HepG2 (cell line): ENCODE data around the gene ITIH3. TPM values are rescaled to one million over a fixed set of nuclear protein-coding genes. Genes with fewer than 3 reads are reported as not detected.

Source experiments
- ADNP ChIP-seq: sonication (generic); formaldehyde crosslinking; IDR thresholded peaks from 2 replicates; pipeline ENCODE4 v1.4.0; 2020; ENCODE audit warnings: missing genetic modification reagents
- ASH2L ChIP-seq: fragments of 300-600, 200-600 bp; sonication (generic); IDR thresholded peaks from 2 replicates; pipeline ENCODE4 v1.7.0; 2017; ENCODE audit warnings: low read depth, mild to moderate bottlenecking, moderate library complexity, mixed read lengths, low read length; ENCODE audit not compliant: insufficient read length
- ETV5 ChIP-seq: IDR thresholded peaks from 2 replicates; pipeline ENCODE4 v1.6.1; 2018; ENCODE audit warnings: missing biosample characterization, missing genetic modification reagents, inconsistent platforms, borderline replicate concordance
- MLX ChIP-seq: IDR thresholded peaks from 2 replicates; pipeline ENCODE4 v1.6.1; 2016
- RFXAP ChIP-seq: sonication (generic); formaldehyde crosslinking; IDR thresholded peaks from 2 replicates; pipeline ENCODE4 v1.4.0; 2020; ENCODE audit warnings: missing genetic modification reagents, borderline replicate concordance
- RORA ChIP-seq: sonication (generic); formaldehyde crosslinking; IDR thresholded peaks from 2 replicates; pipeline ENCODE4 v1.5.0; 2020; ENCODE audit warnings: mild to moderate bottlenecking, missing genetic modification reagents, moderate library complexity
- SP5 ChIP-seq: IDR thresholded peaks from 2 replicates; pipeline ENCODE4 v1.6.1; 2016; ENCODE audit warnings: low read depth, borderline replicate concordance
- TCF7 ChIP-seq: sonication (generic); IDR thresholded peaks from 2 replicates; pipeline ENCODE4 v1.6.1; 2016; ENCODE audit warnings: antibody characterized with exemption, low read depth
- ZNF263 ChIP-seq: sonication (generic); formaldehyde crosslinking; IDR thresholded peaks from 2 replicates; pipeline ENCODE4 v1.4.0; 2020; ENCODE audit warnings: missing genetic modification reagents
- ZNF281 ChIP-seq: sonication (generic); formaldehyde crosslinking; IDR thresholded peaks from 2 replicates; pipeline ENCODE4 v1.4.0; 2020; ENCODE audit warnings: missing genetic modification reagents, borderline replicate concordance
- ZNF430 ChIP-seq: sonication (generic); formaldehyde crosslinking; IDR thresholded peaks from 2 replicates; pipeline ENCODE4 v1.9.0; 2021; ENCODE audit warnings: mild to moderate bottlenecking, missing genetic modification reagents
- ZNF770 ChIP-seq: sonication (generic); formaldehyde crosslinking; IDR thresholded peaks from 2 replicates; pipeline ENCODE4 v1.5.0; 2020; ENCODE audit warnings: mild to moderate bottlenecking, missing genetic modification reagents
- ZSCAN21 ChIP-seq: sonication (generic); formaldehyde crosslinking; IDR thresholded peaks from 2 replicates; pipeline ENCODE4 v1.8.0; 2022; ENCODE audit warnings: mild to moderate bottlenecking, missing genetic modification reagents, moderate library complexity, borderline replicate concordance
- polyA plus RNA-seq, 8 experiments: library from polyadenylated mRNA; depleted of rRNA in 3 of 8; stranded (reverse) in 7 of 8; unstranded in 1 of 8; fragments of >200 nt; fragmentation: Illumina TruSeq in 4 of 8; extraction: Trizol in 4 of 8; gene quantifications; 2 replicates each; pipeline versions ENCODE4 v1.2.1 to v1.2.3, GENCODE V29; 2011 to 2016; ENCODE audit warnings: low read depth in 4 of 8, missing spikeins in 1 of 8, mixed read lengths in 1 of 8; ENCODE audit not compliant: insufficient read depth in 1 of 8
- total RNA-seq, 5 experiments: library from RNA; depleted of rRNA; stranded (reverse); fragments of >200 nt; fragmentation: Illumina TruSeq; extraction: Trizol; gene quantifications; 2 replicates each; pipeline ENCODE4 v1.2.3, GENCODE V29; 2016; ENCODE audit warnings: low read depth in 1 of 5
- TF ChIP-seq, protein P1 (sequence below): sonication (generic); formaldehyde crosslinking; IDR thresholded peaks from 2 replicates; pipeline ENCODE4 v1.5.1; 2020; ENCODE audit warnings: mild to moderate bottlenecking, missing genetic modification reagents, borderline replicate concordance

The ITIH3 gene
- total and polyA plus RNA-seq, 2 of the 13 experiments (the other 11 are each of a cell fraction or from before 2014, with no cell fraction given): 105 to 632 TPM

DNA sequence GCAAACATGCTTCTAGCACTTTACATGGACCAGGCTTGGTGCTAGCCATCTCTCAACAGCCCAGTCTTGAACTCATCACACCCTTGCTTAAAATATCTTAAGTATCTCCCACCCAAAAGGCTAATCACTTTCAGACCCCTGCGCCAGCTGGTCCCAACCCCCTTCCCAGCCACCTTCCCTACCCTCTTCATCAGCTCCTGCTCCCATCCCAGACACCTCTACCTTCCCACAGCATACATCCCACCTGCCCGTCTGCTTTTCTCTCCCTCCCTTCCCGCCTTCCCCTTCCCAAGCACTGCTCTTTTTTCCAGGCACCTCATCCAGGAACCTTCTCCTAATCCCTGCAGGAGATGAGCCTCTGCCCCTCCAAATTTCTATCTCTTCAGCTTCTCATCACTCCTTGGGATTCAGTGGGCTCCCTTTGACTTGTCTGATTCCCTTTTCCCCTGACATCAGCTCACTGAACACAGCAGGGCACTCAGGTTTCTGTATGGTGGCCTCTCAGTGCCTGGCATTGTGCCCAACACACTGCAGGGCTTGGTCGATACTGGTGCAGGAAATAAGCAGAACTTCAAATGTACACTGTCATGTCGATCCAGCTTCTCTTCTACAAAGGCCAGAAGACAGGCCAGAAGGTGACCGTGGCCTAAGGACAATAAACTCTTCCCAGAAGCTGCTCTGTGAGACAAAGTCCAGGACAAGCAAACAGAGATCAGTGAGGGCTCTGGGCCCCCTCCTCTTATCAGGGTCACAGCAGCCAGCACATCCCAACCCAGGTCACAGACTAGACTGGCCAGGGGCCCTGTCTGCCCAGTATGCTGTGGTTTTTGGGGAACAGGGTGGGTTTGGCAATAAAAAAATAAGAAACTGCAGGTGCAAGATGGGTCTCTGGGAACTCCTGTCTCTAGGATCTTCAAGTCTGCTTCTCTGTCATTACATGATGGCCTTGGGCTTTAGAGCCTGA is 19.4 kb upstream of the ITIH3 start (continued):
- peak; percentile 6; the same call in 1 of the 2 replicates for TF ChIP-seq ZNF281 (CRISPR knock-in tag)
- peak; percentile 94; the same call in 1 of the 2 replicates for TF ChIP-seq RORA
- TF ChIP-seq, protein P1, sequence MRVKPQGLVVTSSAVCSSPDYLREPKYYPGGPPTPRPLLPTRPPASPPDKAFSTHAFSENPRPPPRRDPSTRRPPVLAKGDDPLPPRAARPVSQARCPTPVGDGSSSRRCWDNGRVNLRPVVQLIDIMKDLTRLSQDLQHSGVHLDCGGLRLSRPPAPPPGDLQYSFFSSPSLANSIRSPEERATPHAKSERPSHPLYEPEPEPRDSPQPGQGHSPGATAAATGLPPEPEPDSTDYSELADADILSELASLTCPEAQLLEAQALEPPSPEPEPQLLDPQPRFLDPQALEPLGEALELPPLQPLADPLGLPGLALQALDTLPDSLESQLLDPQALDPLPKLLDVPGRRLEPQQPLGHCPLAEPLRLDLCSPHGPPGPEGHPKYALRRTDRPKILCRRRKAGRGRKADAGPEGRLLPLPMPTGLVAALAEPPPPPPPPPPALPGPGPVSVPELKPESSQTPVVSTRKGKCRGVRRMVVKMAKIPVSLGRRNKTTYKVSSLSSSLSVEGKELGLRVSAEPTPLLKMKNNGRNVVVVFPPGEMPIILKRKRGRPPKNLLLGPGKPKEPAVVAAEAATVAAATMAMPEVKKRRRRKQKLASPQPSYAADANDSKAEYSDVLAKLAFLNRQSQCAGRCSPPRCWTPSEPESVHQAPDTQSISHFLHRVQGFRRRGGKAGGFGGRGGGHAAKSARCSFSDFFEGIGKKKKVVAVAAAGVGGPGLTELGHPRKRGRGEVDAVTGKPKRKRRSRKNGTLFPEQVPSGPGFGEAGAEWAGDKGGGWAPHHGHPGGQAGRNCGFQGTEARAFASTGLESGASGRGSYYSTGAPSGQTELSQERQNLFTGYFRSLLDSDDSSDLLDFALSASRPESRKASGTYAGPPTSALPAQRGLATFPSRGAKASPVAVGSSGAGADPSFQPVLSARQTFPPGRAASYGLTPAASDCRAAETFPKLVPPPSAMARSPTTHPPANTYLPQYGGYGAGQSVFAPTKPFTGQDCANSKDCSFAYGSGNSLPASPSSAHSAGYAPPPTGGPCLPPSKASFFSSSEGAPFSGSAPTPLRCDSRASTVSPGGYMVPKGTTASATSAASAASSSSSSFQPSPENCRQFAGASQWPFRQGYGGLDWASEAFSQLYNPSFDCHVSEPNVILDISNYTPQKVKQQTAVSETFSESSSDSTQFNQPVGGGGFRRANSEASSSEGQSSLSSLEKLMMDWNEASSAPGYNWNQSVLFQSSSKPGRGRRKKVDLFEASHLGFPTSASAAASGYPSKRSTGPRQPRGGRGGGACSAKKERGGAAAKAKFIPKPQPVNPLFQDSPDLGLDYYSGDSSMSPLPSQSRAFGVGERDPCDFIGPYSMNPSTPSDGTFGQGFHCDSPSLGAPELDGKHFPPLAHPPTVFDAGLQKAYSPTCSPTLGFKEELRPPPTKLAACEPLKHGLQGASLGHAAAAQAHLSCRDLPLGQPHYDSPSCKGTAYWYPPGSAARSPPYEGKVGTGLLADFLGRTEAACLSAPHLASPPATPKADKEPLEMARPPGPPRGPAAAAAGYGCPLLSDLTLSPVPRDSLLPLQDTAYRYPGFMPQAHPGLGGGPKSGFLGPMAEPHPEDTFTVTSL (CRISPR knock-in tag): peak; percentile 94
- 0 out of 2 replicates have a peak, but pooled peaks have one; percentile 12 for TF ChIP-seq ZNF263 (CRISPR knock-in tag)
- TF ChIP-seq ZNF430 (CRISPR knock-in tag): peak; percentile 22; the same call in 1 of the 2 replicates
- peak; percentile 15; the same call in 1 of the 2 replicates for TF ChIP-seq RFXAP (CRISPR knock-in tag)
- TF ChIP-seq TCF7: peak; percentile 80
- peak; percentile 79 for TF ChIP-seq ASH2L
- TF ChIP-seq ZNF770: no peak
- no peak for TF ChIP-seq ZSCAN21 (CRISPR knock-in tag)
- peak; percentile 85; the same call in 1 of the 2 replicates for TF ChIP-seq MLX
- TF ChIP-seq ADNP (CRISPR knock-in tag): no peak
- 0 out of 2 replicates have a peak, but pooled peaks have one; percentile 36 for TF ChIP-seq SP5 (CRISPR knock-in tag)
- TF ChIP-seq ETV5 (CRISPR knock-in tag): peak; percentile 86; the same call in 1 of the 2 replicates
